A172 (cell line): ENCODE data around the gene GOLGA6B. TPM values are rescaled to one million over a fixed set of nuclear protein-coding genes. Genes with fewer than 3 reads are reported as not detected.
"Not testable (repeated sequence)": the region's sequence is repeated elsewhere in the genome, so short reads cannot be mapped to it uniquely, and the experiment has no call there.

ENCODE experiments used
- DNase-seq: peaks from one replicate; pipeline ENCODE4 v3.0.0-alpha.2; 2015; ENCODE audit warnings: low spot score
- total RNA-seq: library from RNA; depleted of rRNA; stranded (reverse); fragments of >200 nt; shearing (Covaris generic); gene quantifications from 2 replicates; pipeline ENCODE4 v1.2.3, GENCODE V29; 2014; rRNA removed

GOLGA6B gene
- total RNA-seq: not detected in 2 replicates

GRCh38 chr15:72654397-72654796 lies at the start of gene GOLGA6B:
Gene GOLGA6B (plus strand): TSS chr15:72654697. CDS start chr15:72654738, 41 bp downstream.
- DNase-seq: not testable (repeated sequence)

GRCh38 chr15:72604794-72605193 lies 49.7 kb upstream of the GOLGA6B start:
- DNase-seq: peak; percentile 28

GRCh38 chr15:72608084-72608483 lies 46.4 kb upstream of the GOLGA6B start:
- not testable (repeated sequence) for DNase-seq

GRCh38 chr15:72609862-72610261 lies 44.6 kb upstream of the GOLGA6B start:
- no peak for DNase-seq

GRCh38 chr15:72612324-72612723 lies 42.2 kb upstream of the GOLGA6B start:
- not testable (repeated sequence) for DNase-seq

GRCh38 chr15:72614810-72615532 lies 39.5 kb upstream of the GOLGA6B start:
- no peak for DNase-seq

GRCh38 chr15:72615533-72616233 lies 38.8 kb upstream of the GOLGA6B start:
- DNase-seq: not testable (repeated sequence)

GRCh38 chr15:72616491-72617210 lies 37.8 kb upstream of the GOLGA6B start:
- DNase-seq: no peak

- DNase-seq: not testable (repeated sequence)
Measured at GRCh38 chr15:72623854-72624253, 30.6 kb upstream of the GOLGA6B start.

- DNase-seq: not testable (repeated sequence)
Measured at GRCh38 chr15:72626153-72626552, 28.3 kb upstream of the GOLGA6B start.

- DNase-seq: not testable (repeated sequence)
Measured at GRCh38 chr15:72628249-72629067, 26.0 kb upstream of the GOLGA6B start.

GRCh38 chr15:72629068-72629570 lies 25.4 kb upstream of the GOLGA6B start:
- DNase-seq: not testable (repeated sequence)

- peak; percentile 47 for DNase-seq
Measured at GRCh38 chr15:72636519-72637282, 17.8 kb upstream of the GOLGA6B start.

GRCh38 chr15:72639759-72640483 lies 14.6 kb upstream of the GOLGA6B start:
- not testable (repeated sequence) for DNase-seq

GRCh38 chr15:72642271-72642670 lies 12.2 kb upstream of the GOLGA6B start:
- not testable (repeated sequence) for DNase-seq

GRCh38 chr15:72648631-72649253 lies 5.8 kb upstream of the GOLGA6B start:
- not testable (repeated sequence) for DNase-seq

- DNase-seq: not testable (repeated sequence)
Measured at GRCh38 chr15:72656014-72656413, 1.5 kb downstream of the GOLGA6B start.

- not testable (repeated sequence) for DNase-seq
Measured at GRCh38 chr15:72661081-72661480, 6.6 kb downstream of the GOLGA6B start.

- not testable (repeated sequence) for DNase-seq
Measured at GRCh38 chr15:72663931-72664330, 9.4 kb downstream of the GOLGA6B start.
